ENCODE measurements around the gene GID8. TPM values are rescaled to one million over a fixed set of nuclear protein-coding genes. Genes with fewer than 3 reads are reported as not detected.

The GID8 gene
- total and polyA plus RNA-seq, 2 experiments from 2014 or later: 41.8 to 106 TPM

GRCh38 chr20:62916703-62917476 is 21.1 kb upstream of the GID8 start:
- Histone ChIP-seq H4K20me1 (replicated peaks; ENCODE audit: insufficient read depth) (peaks cover 89% of the 10 kb centered on the region), H2AFZ (no peak overlapping the region), H3K9me2 (ENCODE audit: insufficient read depth) (no peaks in the 10 kb centered on the region), H3K36me3 (ENCODE audit: insufficient read depth) (peaks cover 16% of the 10 kb centered on the region), H3F3A (replicated peaks; ENCODE audit: low read depth) (peaks cover 39% of the 10 kb centered on the region), H3K4me3 (peak overlapping the region; percentile 18), H3K27ac (ENCODE audit: low read depth) (peak overlapping the region; percentile 59; the same call in 1 of the 2 replicates), H3K79me2 (replicated peaks; ENCODE audit: insufficient read depth) (peaks cover 100% of the 10 kb centered on the region), H3K4me2 (peak overlapping the region; percentile 77), H3K27me3 (ENCODE audit: insufficient read depth) (no peaks in the 10 kb centered on the region), H3K4me1 (ENCODE audit: insufficient read depth) (peaks cover 82% of the 10 kb centered on the region)
- TF ChIP-seq ETS1 (IDR thresholded peaks at IDR 0.05) (no peak), EZH2 (IDR thresholded peaks at IDR 0.05; ENCODE audit: low read depth, unreplicated experiment) (no peak), JUNB (IDR thresholded peaks at IDR 0.05; ENCODE audit: unreplicated experiment) (no peak), POLR2AphosphoS5 (IDR thresholded peaks at IDR 0.05; ENCODE audit: low read depth) (no peak), NANOG (IDR thresholded peaks at IDR 0.05; ENCODE audit: borderline replicate concordance) (no peak), ZNF114 (CRISPR knock-in tag; IDR thresholded peaks at IDR 0.05) (no peak), ZNF462 (CRISPR knock-in tag; IDR thresholded peaks at IDR 0.05) (no peak), ZNF331 (CRISPR knock-in tag; IDR thresholded peaks at IDR 0.05; ENCODE audit: low read depth) (no peak), CREB1 (CRISPR knock-in tag; IDR thresholded peaks at IDR 0.05; ENCODE audit: low read depth) (no peak), STAT1 (IDR thresholded peaks at IDR 0.05; ENCODE audit: unreplicated experiment) (no peak), EZH2phosphoT487 (IDR thresholded peaks at IDR 0.05; ENCODE audit: unreplicated experiment) (no peak)
- TF ChIP-seq, protein P1, sequence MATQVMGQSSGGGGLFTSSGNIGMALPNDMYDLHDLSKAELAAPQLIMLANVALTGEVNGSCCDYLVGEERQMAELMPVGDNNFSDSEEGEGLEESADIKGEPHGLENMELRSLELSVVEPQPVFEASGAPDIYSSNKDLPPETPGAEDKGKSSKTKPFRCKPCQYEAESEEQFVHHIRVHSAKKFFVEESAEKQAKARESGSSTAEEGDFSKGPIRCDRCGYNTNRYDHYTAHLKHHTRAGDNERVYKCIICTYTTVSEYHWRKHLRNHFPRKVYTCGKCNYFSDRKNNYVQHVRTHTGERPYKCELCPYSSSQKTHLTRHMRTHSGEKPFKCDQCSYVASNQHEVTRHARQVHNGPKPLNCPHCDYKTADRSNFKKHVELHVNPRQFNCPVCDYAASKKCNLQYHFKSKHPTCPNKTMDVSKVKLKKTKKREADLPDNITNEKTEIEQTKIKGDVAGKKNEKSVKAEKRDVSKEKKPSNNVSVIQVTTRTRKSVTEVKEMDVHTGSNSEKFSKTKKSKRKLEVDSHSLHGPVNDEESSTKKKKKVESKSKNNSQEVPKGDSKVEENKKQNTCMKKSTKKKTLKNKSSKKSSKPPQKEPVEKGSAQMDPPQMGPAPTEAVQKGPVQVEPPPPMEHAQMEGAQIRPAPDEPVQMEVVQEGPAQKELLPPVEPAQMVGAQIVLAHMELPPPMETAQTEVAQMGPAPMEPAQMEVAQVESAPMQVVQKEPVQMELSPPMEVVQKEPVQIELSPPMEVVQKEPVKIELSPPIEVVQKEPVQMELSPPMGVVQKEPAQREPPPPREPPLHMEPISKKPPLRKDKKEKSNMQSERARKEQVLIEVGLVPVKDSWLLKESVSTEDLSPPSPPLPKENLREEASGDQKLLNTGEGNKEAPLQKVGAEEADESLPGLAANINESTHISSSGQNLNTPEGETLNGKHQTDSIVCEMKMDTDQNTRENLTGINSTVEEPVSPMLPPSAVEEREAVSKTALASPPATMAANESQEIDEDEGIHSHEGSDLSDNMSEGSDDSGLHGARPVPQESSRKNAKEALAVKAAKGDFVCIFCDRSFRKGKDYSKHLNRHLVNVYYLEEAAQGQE (IDR thresholded peaks at IDR 0.05; ENCODE audit: unreplicated experiment): no peak
- TF ChIP-seq, protein P2, sequence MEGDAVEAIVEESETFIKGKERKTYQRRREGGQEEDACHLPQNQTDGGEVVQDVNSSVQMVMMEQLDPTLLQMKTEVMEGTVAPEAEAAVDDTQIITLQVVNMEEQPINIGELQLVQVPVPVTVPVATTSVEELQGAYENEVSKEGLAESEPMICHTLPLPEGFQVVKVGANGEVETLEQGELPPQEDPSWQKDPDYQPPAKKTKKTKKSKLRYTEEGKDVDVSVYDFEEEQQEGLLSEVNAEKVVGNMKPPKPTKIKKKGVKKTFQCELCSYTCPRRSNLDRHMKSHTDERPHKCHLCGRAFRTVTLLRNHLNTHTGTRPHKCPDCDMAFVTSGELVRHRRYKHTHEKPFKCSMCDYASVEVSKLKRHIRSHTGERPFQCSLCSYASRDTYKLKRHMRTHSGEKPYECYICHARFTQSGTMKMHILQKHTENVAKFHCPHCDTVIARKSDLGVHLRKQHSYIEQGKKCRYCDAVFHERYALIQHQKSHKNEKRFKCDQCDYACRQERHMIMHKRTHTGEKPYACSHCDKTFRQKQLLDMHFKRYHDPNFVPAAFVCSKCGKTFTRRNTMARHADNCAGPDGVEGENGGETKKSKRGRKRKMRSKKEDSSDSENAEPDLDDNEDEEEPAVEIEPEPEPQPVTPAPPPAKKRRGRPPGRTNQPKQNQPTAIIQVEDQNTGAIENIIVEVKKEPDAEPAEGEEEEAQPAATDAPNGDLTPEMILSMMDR (conservative IDR thresholded peaks at IDR 0.05; ENCODE audit: low read depth in 2 of 2): no peak
- H3K4me1 Mint-ChIP-seq: peaks cover 74% of the 10 kb centered on the region
- peak overlapping the region; percentile 43; the same call in 2 of the 3 replicates for H3K4me3 Mint-ChIP-seq
- DNase-seq (ENCODE audit: low spot score): no peak
- no peak for ATAC-seq
- peaks cover 13% of the 10 kb centered on the region for H3K27me3 Mint-ChIP-seq (ENCODE audit: insufficient read depth, low read depth, poor library complexity)
- no peak overlapping the region for H3K27ac Mint-ChIP-seq
- peaks cover 18% of the 10 kb centered on the region for H3K36me3 Mint-ChIP-seq (ENCODE audit: low read depth)
- no peaks in the 10 kb centered on the region for H3K9me3 Mint-ChIP-seq

Measured in GM23338 (cell line).